ENCODE measurements around the gene EYS.

DNA sequence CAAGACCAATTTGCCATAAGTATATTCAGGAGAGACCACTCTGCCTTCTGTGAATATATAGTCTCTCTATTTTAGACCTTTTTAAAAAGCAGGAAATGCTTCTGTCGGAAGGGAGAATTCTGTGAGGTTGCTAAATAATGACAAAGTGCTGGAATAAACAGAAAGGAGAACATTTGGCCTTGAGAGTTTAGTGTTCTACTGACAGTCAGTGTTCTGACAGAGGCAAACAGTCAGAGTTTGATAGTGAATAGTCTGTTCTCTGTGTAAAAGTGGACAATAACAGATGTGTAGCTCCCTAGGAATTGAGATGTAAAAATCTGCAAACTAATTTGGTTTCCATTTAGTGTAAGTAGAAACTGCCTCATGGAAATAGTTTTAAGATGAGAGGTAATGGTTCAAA, 1850.8 kb downstream of the EYS start:
- TF ChIP-seq POLR2AphosphoS5 (IDR thresholded peaks at IDR 0.05) (no peak), POLR2A (IDR thresholded peaks at IDR 0.05) (no peak)

All from breast epithelium (tissue), 3 donors.